GM19438 (cell line): ENCODE data around the gene CNNM4.

Experiments
- ATAC-seq: cut with Tn5 transposase; IDR thresholded peaks from one replicate; pipeline ENCODE4 v1.9.1; 2021; ENCODE audit warnings: low read depth; ENCODE audit not compliant: unreplicated experiment

Gene CNNM4

GRCh38 chr2:96760036-96760985 lies at the start of gene CNNM4:
Gene CNNM4 (plus strand): TSS chr2:96760902. CDS start chr2:96761000, 98 bp downstream.
- peak; percentile 75 for ATAC-seq

DNA sequence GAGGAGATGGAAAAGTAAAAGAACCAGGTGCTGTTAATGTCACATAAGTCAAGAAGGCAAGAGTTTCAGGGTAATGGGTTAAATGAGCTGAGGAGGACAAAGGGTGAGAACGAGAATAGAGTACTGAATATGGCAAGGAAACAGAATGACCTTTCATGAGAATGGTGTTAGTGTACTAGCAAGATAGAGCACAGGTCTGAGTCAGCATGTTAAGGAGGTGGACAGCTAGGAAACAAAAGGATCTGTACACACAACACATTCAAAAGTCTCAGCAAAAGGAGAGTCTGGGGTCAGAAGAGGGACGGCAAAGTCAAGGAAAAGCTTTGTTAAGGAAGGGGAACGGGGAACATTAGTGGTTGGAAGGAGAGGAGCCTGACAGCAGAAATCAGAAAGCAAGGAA lies 49.7 kb upstream of the CNNM4 start:
- ATAC-seq, result no peak

DNA sequence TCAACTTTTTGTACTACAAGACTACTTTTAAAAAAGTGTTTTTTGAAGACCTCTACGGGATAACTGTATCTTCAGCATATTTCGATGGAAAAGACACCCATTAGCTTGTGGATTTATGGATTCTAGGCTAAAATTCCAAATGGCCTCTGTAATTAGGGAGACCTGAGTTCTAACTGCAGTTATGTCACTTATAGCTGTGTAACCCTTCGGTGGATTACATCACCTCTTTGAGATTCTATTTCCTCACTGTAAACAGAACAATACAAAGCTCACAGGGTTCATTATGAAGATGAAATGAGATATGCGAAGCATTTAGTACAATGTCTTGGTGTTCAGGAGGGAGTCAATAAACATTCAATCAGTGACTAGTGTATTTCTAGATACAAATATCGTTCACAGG lies 45.0 kb upstream of the CNNM4 start:
- no peak for ATAC-seq

DNA sequence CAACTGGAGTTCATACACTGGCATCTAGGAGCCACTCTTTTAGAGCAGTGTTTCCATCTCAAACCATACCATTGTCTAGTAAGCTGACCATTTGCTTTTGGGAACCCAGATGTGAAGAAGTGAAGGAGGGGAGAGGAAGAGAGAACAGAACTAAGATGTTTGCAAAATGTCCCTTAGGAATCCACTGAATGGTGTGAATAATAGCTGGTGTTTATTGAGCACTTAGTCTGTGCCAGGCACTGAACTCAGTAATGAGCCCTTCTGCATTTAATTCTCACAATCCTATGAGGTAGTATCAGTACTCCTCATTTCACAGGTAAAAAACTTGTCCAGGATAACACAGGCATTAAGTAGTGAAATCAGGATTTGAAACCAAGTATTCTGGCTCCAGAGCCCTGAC lies 44.3 kb upstream of the CNNM4 start:
- no peak for ATAC-seq

DNA sequence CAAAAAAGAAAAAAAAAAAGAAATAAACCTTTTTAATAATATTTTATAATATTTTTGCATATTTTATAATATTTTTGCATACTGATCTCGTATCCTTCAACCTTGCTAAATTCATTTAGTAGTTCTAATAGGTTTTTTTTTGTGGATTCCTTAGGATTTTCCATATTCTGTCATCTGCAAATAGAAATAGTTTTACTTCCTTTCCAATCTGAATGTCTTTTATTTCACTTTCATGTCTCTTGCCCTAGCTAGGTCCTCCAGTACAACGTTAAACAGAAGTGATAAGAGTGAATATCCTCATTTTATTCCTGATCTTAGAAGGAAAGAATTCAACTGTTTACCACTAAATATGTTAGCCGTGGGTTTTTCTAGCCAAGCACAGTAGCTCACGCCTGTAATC lies 34.6 kb upstream of the CNNM4 start:
- no peak for ATAC-seq

DNA sequence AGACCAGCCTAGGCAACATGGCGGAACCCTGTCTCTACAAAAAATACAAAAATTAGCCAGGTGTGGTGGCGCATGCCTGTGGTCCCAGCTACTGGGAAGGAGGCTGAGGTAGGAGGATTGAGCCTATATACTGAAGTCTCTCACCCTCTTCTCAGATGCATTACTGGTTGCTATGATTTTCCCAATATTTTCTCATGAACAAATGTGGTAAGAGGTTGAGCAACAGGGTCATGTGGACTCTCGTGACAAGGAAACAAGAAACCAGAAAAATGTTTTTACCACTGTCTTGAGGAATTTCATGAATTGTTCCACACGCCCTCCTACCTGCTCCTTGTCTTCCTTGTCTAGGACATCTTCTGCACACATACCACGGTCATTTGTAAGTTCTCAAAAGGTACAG lies 33.3 kb upstream of the CNNM4 start:
- no peak for ATAC-seq

DNA sequence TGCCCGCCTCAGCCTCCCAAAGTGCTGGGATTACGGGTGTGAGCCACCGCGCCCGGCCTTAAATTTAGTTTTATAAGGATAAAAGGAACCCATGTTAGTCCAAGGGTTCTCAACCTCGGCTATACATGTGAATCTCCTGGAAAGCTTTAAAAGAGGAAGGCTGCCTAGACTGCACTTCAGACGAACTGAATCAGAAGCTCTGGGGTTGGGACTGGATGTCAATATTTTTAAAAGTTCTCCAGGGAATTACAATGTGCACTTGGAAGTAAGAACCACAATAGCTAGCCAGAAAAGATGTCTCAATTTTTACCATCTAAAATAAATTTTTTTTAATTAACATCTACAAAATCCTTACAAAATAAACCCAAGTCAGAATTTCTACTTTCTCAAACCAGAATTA lies 31.0 kb upstream of the CNNM4 start:
- ATAC-seq, result no peak

DNA sequence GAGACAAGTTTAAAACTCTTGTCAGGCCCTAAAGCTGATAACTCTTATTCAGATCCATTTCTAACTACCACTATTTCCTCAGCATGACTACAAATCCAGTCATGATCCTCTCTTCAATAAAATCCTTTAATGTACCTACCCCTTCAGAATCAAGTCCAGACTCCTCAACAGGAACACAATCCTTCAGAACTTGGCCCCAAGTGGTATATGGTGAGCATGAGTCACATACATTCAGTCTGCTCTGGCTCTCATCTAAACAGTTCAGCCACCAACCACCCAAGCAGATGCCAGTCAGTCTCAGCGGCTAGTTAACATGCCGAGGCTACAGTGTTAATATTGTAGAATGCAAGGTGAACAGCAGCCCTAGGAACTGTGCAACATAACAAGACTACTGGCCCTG lies 30.5 kb upstream of the CNNM4 start:
- ATAC-seq, result no peak

DNA sequence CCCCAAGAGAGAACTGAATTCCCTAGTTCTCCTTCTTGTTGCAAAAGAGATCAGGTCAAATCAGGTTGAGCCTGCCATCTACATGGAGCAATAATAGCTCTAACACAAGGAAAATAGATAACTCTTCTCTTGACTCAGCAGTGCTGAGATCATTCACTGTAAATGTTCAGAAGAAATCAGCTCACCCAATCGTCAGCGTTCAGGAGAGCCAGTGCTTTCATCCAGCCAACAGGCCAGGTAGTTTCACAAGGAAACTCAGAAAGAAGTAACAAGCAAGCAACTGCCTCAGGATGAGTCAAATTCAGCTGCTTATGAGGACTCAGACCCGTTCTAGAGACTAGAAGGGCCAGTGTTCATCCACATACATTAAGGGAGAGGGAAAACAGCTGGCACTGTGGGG lies 26.8 kb upstream of the CNNM4 start:
- no peak for ATAC-seq

DNA sequence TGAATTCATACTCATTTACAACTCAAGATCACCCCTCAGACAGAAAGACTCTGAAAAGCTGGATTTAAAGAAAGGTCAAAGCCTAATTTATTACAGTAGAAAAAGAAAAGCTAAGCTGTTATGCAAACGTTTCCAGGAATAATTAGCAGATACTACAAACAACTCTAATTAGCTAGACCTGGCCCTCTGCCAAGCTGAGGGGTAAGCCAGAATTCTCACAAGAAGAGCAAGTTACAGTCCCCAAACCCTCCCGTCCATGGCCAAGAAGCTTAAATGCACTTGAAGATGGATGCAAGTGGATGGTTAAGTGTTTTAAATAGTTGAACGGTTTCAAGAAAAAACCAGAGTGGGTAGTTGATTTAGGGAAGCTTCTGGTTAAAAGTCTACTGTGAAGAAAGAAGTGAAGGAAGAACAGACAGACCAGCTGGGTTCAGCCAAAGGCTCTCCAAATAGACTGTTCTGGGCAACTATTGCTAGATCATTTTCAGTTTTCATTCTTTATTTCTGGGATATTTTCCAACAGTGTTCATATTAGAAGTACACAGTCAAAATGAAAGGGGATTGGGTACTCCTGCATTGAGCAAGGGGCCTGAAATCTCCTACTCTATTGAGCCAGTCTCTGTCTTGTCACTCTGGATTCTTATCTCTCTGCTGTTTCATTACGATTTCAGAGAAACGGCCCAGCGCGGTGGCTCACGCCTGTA lies 25.7 kb upstream of the CNNM4 start:
- no peak for ATAC-seq

DNA sequence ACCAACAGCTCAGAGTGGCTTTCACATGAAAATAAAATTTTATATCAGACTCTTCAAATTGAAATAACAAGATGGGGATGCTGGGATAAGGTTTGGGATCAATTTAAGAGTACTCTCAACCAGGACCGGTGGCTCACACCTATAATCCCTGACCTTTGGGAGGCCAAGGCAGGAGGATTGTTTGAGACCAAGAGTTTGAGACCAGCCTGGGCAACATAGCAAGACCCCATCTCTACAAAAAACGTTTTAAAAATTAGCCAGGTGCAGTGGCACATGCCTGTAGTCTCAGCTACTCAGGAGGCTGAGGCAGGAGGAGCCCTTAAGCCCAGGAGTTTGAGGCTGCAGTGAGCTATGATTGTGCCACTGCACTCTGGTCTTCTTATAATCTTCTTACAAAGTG lies 23.5 kb upstream of the CNNM4 start:
- ATAC-seq, result no peak

- ATAC-seq, result no peak
Measured at GRCh38 chr2:96737831-96738230, 22.9 kb upstream of the CNNM4 start.

- ATAC-seq, result no peak
Measured at GRCh38 chr2:96739076-96739632, 21.5 kb upstream of the CNNM4 start.

DNA sequence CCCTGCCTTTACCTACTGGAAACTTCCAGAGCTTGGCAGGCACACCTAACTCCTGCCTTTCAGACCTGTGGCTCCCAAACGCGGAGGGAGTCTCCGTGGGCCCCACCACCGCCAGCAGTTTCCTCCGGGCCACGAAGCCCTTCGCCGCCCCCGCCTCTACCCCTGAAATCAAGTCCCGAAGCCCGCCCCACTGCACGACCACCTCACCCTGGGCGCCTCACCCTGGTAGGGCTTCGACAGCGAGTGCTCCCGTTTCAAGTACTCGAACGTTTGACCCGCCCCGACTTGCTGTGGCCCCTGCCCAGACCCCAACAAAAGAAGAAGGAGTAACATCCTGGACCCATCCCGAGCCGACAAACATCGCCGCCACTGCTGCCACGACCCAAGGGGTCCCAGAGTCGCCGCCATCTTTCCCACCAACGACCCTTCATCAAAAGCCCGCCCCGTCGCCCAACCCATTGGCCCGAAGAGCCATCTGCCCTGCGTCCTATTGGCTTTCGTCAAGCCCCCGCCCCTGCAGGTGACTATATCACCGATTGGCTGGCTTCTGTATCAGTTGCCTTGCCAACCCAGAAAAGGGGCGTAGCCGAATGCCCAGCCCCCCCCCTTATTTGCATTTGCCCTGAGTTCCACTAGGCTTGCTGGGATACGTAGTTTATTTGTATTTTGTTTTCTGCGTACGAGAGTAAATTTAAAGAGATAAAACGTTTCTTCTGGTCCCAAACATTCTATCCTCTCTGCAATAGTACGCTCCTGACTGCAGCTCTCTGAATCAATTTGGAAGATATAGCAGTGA lies 20.9 kb upstream of the CNNM4 start, which contains the start of gene LMAN2L:
LMAN2L (minus strand) TSS at position 432 of the 796 bp plus-strand sequence; CDS start at position 408, 24 bp downstream.
- ATAC-seq, result peak; percentile 99

DNA sequence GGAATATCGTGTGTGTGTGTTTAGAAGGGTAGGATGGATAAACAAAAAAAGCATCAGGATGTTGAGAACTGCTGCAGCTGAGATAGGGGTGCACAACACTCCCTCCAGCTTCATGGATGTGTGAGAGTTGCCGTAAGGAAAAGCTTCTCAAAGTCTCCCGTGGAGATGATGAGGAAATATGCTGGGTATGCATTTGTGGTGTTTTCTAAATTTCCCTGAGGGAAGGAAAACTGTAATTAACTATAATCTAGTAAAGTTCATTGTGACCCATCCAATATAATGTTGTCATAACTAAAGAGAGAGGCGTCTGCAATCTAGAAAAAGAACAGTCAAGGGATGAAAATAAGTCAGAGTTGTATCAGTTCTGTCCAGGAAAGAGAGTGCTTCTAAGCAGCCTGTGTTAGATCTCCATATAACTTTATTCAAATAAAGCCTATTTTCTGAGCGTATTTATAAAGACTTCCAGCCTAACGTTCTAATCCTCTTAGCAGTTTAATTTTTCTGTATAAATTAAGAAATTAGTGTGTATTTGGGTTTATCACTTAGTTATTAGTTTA lies 13.6 kb upstream of the CNNM4 start:
- ATAC-seq, result no peak

DNA sequence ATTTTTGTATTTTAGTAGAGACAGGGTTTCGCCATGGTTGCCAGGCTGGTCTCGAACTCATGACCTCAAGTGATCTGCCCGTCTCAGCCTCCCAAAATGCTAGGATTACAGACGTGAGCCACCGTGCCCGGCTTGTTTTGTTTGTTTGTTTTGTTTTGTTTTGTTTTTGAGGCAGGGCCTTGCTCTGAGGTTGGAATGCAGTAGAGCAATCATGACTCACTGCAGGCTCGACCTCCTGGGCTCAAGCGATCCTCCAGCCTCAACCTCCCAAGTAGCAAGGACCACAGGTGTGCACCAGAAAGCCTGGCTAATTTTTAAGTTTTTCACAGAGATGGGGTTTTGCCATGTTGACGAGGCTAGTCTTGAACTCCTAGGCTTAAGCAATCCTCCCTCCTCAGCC lies 8.9 kb upstream of the CNNM4 start:
- no peak for ATAC-seq

DNA sequence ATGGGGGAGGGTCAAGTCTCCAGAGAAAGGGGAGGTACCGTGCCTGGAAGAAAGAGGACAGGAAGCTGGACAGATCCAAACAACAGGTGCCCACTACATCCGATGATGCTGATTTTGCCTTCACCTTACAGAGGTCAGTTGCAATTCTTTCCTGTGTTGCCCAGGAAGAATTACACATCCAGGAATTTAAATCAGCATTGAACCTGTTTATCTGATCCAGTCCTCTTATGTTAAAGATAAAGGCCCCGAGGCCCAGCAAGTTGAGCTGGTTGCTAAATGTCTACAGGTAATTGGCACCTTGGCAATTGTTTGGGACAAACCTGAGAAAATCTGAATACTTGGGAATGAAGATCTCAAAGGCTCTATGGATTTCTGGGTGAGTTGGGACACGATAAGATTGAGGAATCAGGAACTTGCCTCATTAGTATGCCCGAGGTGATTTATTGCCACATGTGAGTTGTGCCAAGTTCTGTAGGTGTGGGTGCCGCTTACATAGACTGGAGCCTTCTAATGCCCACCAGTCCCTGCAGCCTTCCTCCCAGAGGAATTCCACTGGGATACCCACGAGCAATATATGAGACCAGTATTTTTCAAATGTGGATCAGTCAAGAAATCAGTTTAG lies 6.9 kb upstream of the CNNM4 start:
- ATAC-seq, result no peak

GRCh38 chr2:96754317-96754716 lies 6.4 kb upstream of the CNNM4 start:
- no peak for ATAC-seq

DNA sequence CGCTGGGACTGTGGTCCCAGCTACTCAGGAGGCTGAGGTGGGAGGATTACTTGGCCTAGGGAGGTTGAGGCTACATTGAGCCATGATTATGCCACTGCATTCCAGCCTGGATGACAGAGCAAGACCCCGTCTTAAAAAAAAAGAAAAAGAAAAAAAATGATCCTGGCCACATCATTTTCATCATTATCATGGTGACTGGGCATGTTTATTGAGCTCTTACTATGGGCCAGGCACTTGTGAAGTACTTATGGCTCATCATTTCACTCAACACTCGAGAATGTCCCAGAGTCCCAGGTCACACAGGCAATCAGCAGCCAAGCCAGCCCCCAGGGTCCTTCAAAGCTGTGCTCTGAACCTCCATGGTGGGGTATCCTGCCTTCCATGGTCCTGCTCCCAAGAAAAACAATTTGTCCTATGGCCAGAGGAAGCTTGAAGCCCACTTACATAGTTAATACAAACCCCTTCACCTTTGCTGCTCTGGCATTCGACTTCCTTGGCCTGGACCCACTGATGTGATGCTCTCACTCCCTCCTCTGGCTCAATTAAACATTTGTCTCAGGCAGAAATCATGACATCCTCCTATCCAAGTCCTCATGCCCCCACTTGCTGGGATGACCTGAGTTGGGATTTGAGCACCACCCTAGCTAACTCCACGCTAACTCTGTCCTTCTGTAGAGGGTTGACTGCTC lies 3.8 kb upstream of the CNNM4 start:
- no peak for ATAC-seq
